ENCODE data around the gene CUL4B. TPM values are rescaled to one million over a fixed set of nuclear protein-coding genes. Genes with fewer than 3 reads are reported as not detected.
"Not testable (repeated sequence)": the region's sequence is repeated elsewhere in the genome, so short reads cannot be mapped to it uniquely, and the experiment has no call there.

CUL4B gene
- total RNA-seq (2014; rRNA removed; shearing (Covaris generic)): 30.1 and 35.5 TPM in 2 replicates

- peak; percentile 93 for DNase-seq (ENCODE audit: low read depth)
These were observed at the start of gene CUL4B for GRCh38 chrX:120560842-120561633. Gene CUL4B (minus strand): TSS chrX:120560962. CDS start chrX:120560638, 324 bp downstream.

- DNase-seq (ENCODE audit: low read depth): peak; percentile 42
These were observed 43.6 kb upstream of the CUL4B start for GRCh38 chrX:120604361-120604782.

GRCh38 chrX:120603707-120604360 lies 43.1 kb upstream of the CUL4B start, which contains the start of gene MCTS1:
Gene MCTS1 (plus strand): TSS chrX:120604101. CDS start chrX:120604237, 136 bp downstream.
- peak; percentile 91 for DNase-seq (ENCODE audit: low read depth)

GRCh38 chrX:120585702-120586101 lies 24.9 kb upstream of the CUL4B start:
- no peak for DNase-seq (ENCODE audit: low read depth)

- peak; percentile 3 for DNase-seq (ENCODE audit: low read depth)
These were observed 14.8 kb upstream of the CUL4B start for GRCh38 chrX:120575379-120576114.

GRCh38 chrX:120573806-120574205 lies 13.0 kb upstream of the CUL4B start:
- DNase-seq (ENCODE audit: low read depth): not testable (repeated sequence)

GRCh38 chrX:120570011-120570600 lies 9.3 kb upstream of the CUL4B start:
- DNase-seq (ENCODE audit: low read depth): no peak

- no peak for DNase-seq (ENCODE audit: low read depth)
These were observed 7.8 kb upstream of the CUL4B start for GRCh38 chrX:120568609-120569008.

- DNase-seq (ENCODE audit: low read depth): no peak
These were observed 7.3 kb upstream of the CUL4B start for GRCh38 chrX:120568035-120568434.

- no peak for DNase-seq (ENCODE audit: low read depth)
These were observed 6.1 kb upstream of the CUL4B start for GRCh38 chrX:120566817-120567216.

- DNase-seq (ENCODE audit: low read depth): no peak
These were observed 4.2 kb upstream of the CUL4B start for GRCh38 chrX:120564925-120565324.

GRCh38 chrX:120562569-120562926 lies 1.8 kb upstream of the CUL4B start:
- no peak for DNase-seq (ENCODE audit: low read depth)

GRCh38 chrX:120561634-120562568 lies 1.1 kb upstream of the CUL4B start:
- DNase-seq (ENCODE audit: low read depth): no peak

GRCh38 chrX:120560405-120560841 lies 339 bp downstream of the CUL4B start:
- peak; percentile 37 for DNase-seq (ENCODE audit: low read depth)

- no peak for DNase-seq (ENCODE audit: low read depth)
These were observed 958 bp downstream of the CUL4B start for GRCh38 chrX:120559804-120560203.

- no peak for DNase-seq (ENCODE audit: low read depth)
These were observed 4.5 kb downstream of the CUL4B start for GRCh38 chrX:120556251-120556650.

GRCh38 chrX:120549483-120550452 lies 11.0 kb downstream of the CUL4B start:
- DNase-seq (ENCODE audit: low read depth): peak; percentile 84

GRCh38 chrX:120536061-120536460 lies 24.7 kb downstream of the CUL4B start:
- DNase-seq (ENCODE audit: low read depth): no peak

GRCh38 chrX:120534413-120535205 lies 26.2 kb downstream of the CUL4B start:
- no peak for DNase-seq (ENCODE audit: low read depth)
